GM12874 (cell line): Measurements from ENCODE around the gene RFX8.

Source experiments
- TF ChIP-seq, protein P1 (sequence below): IDR thresholded peaks from 2 replicates; pipeline ENCODE4 v1.5.1; 2011; ENCODE audit warnings: low read depth, mild to moderate bottlenecking, control low read depth, low read length, moderate library complexity; ENCODE audit not compliant: insufficient read depth

The RFX8 gene

DNA sequence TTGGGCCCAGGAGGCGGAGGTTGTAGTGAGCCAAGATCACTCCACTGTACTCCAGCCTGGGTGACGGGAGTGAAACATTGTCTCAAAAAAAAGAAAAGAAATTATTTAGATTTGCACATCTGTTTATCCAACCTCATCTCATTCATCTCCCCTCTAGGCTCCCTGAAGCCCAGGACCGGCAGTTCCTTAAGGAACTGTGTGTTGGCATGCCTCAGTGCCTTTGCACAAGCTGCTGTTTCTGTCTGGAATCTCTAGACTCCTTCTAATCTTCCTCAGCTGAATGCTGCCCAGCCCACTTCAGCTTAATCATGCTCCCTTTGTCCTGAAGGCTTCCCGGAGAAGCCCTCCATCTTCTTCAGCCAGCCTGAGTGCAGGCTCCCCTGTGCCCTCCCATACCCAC is 10.9 kb upstream of the RFX8 start:
- TF ChIP-seq, protein P1, sequence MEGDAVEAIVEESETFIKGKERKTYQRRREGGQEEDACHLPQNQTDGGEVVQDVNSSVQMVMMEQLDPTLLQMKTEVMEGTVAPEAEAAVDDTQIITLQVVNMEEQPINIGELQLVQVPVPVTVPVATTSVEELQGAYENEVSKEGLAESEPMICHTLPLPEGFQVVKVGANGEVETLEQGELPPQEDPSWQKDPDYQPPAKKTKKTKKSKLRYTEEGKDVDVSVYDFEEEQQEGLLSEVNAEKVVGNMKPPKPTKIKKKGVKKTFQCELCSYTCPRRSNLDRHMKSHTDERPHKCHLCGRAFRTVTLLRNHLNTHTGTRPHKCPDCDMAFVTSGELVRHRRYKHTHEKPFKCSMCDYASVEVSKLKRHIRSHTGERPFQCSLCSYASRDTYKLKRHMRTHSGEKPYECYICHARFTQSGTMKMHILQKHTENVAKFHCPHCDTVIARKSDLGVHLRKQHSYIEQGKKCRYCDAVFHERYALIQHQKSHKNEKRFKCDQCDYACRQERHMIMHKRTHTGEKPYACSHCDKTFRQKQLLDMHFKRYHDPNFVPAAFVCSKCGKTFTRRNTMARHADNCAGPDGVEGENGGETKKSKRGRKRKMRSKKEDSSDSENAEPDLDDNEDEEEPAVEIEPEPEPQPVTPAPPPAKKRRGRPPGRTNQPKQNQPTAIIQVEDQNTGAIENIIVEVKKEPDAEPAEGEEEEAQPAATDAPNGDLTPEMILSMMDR = no peak

DNA sequence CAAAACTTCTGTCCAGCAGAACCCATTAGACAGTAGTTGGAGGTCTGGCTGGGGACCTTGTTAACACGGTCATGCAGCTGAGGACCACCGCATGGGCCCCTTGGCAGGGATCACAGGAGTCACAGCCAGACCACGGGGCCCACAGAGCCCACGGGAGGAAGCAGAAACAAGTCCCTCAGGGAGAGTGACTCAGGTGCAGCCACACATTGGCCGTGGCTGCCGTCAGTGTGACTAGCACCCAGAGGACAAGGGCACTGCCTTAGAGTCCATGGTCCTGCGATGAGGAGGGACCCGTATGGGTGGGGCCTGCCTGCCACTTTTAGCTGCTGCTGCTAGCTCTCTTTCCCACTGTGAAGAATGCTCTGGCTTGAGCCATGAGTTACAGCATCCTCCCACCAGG is 5.9 kb upstream of the RFX8 start:
- TF ChIP-seq, protein P1 = no peak

GRCh38 chr2:101479810-101480209 is 4.9 kb upstream of the RFX8 start:
- TF ChIP-seq, protein P1 = no peak

DNA sequence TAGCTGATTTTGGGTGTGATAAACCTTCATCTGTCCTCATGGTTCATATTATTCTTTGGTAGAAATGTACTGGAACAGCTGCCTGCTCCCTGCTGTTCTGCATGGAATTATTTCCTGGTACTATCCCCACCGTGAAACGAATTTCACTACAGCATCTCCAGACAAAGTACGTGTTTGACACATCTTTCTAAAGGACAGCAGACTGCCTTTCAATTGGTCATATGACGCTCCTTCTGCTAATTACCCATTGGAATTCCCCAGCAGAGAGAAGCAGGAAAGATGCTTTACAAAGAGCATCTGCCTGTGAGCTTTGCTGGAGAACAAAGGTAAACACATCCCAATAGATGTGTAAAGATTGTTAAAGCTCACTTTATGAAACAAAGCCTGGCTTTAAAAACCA is 4.4 kb upstream of the RFX8 start:
- TF ChIP-seq, protein P1 = no peak

DNA sequence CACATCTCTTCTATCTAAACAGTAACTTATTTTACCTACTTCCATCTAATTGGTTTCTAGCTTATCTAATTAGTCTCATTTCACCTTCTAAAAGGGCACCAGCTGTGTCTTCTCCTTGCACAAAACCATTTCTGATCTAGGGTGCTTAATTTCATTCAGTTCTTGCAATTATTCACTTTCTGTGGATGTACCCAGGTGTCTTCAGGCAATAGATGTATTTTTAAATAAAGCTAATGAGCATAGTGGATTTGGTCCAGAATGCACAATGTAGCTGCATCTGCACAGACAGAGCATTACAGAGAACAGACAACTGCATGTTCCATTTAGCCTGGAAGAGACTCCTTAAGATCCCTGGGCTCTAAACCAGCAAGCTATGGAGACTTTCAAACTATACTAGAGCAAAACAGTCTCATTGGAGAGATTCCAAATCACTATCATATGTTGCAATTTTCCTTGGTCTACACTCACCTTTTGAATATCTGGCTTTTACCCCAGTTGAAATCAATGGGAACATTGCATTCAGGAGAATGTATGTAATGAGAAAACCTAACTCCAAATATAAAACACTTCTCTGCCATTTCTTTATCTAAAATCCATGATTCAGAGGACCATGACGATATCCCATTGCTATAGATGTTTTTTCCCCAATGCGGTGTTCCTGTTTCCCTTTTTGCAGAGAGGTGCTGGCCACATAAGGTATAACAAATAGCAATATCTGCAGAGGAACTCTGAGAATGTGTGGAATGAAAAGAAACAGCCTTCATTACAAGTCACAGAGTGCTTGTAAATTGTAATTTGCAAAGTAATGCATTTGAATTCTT is 3.5 kb upstream of the RFX8 start:
- TF ChIP-seq, protein P1 = no peak

DNA sequence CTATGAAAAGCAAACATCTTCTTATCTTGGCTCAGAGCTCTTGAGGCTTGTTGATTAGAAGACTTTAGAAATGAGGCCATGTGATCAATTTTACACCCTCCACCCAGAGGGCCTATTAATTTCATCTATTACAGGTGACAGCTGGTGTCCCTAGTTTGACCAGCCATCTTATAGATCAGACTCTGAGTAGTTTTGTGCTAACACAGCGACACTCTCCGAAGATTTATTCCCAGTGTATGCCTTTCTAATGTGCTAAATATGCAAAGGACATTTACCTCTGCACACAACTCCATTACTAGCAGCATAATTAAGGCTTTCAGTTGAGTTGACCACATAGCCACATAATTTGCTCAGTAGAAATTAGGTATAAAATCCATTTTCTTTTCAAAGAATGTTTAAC is 2.6 kb upstream of the RFX8 start:
- TF ChIP-seq, protein P1 = no peak

DNA sequence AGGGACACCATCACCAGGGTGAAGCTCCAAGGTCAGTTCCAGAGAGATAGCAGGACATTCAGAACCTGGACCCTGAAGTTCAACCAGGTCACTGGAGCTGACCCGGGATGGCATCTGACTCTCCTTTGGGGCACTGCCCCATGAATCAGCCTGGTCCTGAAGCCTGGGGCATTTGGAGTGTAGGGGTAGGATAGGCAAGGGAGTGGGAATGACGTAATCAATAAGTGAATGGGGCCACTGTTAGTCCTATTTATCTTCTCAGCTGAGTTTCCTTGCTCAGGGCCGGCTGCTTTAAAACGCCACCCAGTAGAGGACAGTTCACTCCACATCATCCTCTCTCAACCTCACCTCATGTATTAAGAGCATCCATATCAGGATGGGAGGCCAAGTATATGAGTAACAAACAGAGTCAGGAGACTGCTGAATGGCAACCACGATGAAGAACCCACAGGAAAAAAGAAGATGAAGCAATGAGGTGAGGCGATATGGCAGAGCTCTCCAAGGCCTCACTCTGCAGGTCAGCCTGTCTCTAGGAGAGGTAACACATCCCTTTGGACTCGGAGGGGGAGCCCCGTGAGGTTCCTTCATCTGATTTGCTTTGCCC is 1.8 kb upstream of the RFX8 start:
- TF ChIP-seq, protein P1 = no peak
